IgD-negative memory B cell (primary cell): ENCODE measurements around the gene NRN1L. TPM values are rescaled to one million over a fixed set of nuclear protein-coding genes. Genes with fewer than 3 reads are reported as not detected.
"Not testable (repeated sequence)": the region's sequence is repeated elsewhere in the genome, so short reads cannot be mapped to it uniquely, and the experiment has no call there.

ENCODE experiments used
- H3K27ac Mint-ChIP-seq, 3 donors: one replicate each; pipeline ENCODE4 v1.8.0; 2020 to 2022; ENCODE audit warnings: mild to moderate bottlenecking in 3 of 3, mixed read lengths in 3 of 3, moderate library complexity in 1 of 3
- H3K27me3 Mint-ChIP-seq: one replicate; pipeline ENCODE4 v1.8.0; 2021; ENCODE audit warnings: mixed read lengths
- H3K36me3 Mint-ChIP-seq: one replicate; pipeline ENCODE4 v1.8.0; 2020; ENCODE audit warnings: mild to moderate bottlenecking, mixed read lengths
- H3K4me1 Mint-ChIP-seq, 3 donors: one replicate each; pipeline ENCODE4 v1.8.0; 2020 to 2022; ENCODE audit warnings: mixed read lengths in 3 of 3, mild to moderate bottlenecking in 1 of 3
- H3K4me3 Mint-ChIP-seq, 4 donors: one replicate each; pipeline ENCODE4 v1.8.0; 2020 to 2022; ENCODE audit warnings: mild to moderate bottlenecking in 4 of 4, mixed read lengths in 4 of 4, moderate library complexity in 3 of 4
- H3K9me3 Mint-ChIP-seq, 3 donors: one replicate each; pipeline ENCODE4 v1.8.0; 2020 to 2021; ENCODE audit warnings: mixed read lengths in 3 of 3, mild to moderate bottlenecking in 1 of 3
- polyA plus RNA-seq: library from polyadenylated mRNA; unstranded; fragments of 300-500 nt; fragmentation: Illumina TruSeq; gene quantifications from one replicate; pipeline ENCODE4 v1.2.3, GENCODE V29; 2021

NRN1L gene
- polyA plus RNA-seq, 1 donor from 2014 or later: 0.95 TPM

DNA sequence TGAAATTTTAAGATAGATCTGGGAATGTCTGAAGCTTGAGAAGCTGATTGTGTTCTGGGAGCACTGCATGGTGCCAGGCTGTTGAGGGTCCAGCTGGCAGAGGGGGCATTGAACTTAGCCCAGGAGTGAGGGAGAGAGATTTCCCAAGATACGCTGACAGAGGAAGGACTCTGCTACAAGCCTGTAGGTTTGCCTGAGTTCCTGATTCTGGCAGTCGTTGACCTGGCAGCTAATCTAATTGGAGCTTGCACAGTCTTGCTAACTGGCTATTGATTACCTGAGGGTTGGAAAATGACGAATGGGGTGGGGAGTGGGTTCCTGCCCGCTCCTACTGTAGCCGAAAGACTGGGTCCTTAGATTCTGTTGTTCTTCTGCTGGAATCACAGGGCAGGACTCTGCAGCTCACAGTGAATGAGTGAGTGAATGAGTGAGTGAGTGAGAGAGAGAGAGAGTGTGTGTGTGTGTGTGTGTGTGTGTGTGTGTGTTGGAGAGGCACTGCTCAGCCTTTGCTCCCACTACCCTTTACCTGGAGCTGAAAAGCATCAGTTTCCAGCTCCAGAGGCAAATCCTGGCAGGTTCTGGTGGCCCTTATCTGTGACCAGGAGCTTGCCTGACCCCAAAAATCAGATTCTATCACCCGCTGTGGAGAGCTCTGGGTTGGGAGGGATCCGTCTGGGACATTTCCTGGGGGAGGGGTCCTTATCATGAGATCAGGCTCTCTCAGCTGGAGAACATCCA, 30.2 kb downstream of the NRN1L start:
- H3K27ac Mint-ChIP-seq: no peak overlapping the region
- H3K4me1 Mint-ChIP-seq: peaks cover 2 to 3% (median 3%) of the 10 kb centered on the region in 3 donors
- peaks cover 1% of the 10 kb centered on the region for H3K36me3 Mint-ChIP-seq
- H3K4me3 Mint-ChIP-seq: no peak overlapping the region
- no peaks in the 10 kb centered on the region for H3K27me3 Mint-ChIP-seq
- H3K9me3 Mint-ChIP-seq: no peaks in the 10 kb centered on the region

- not testable (repeated sequence) for H3K4me1 Mint-ChIP-seq, H3K27ac Mint-ChIP-seq, H3K27me3 Mint-ChIP-seq, H3K4me3 Mint-ChIP-seq, H3K36me3 Mint-ChIP-seq, H3K9me3 Mint-ChIP-seq
Measured at GRCh38 chr16:67915496-67915769, 30.7 kb downstream of the NRN1L start.

- Mint-ChIP-seq H3K4me3 (no peak overlapping the region), H3K27me3 (no peaks in the 10 kb centered on the region), H3K36me3 (peaks cover 4% of the 10 kb centered on the region), H3K4me1 (peaks cover 2 to 3% (median 3%) of the 10 kb centered on the region in 3 donors), H3K27ac (no peak overlapping the region), H3K9me3 (no peaks in the 10 kb centered on the region)
Measured at GRCh38 chr16:67915831-67916723, 31.4 kb downstream of the NRN1L start.

GRCh38 chr16:67917140-67917851, 32.6 kb downstream of the NRN1L start:
- Mint-ChIP-seq H3K9me3 (no peaks in the 10 kb centered on the region), H3K4me3 (no peak overlapping the region), H3K4me1 (peaks cover 2 to 3% (median 2%) of the 10 kb centered on the region in 3 donors), H3K27ac (no peak overlapping the region), H3K36me3 (peaks cover 4% of the 10 kb centered on the region), H3K27me3 (no peaks in the 10 kb centered on the region)

DNA sequence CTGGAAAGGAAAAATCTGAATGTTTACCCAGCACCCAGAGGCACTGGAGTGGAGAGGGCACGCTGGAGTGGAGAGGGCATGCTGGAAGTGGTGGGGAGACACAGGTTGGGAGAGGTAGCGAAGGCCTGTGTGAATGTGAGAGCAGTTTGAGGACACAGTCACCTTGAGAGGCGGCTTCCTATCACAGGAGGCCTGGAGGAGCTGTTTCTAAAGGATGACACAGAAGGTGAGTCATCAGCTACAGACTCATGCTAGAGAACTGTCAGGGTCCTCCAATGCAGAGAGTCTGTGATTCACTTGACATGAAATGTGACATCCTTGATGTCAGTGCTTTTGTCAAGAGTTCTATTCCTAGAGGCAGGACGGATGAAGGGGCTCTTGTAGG, 33.2 kb downstream of the NRN1L start:
- no peaks in the 10 kb centered on the region for H3K27me3 Mint-ChIP-seq
- no peak overlapping the region for H3K27ac Mint-ChIP-seq
- no peaks in the 10 kb centered on the region for H3K9me3 Mint-ChIP-seq
- H3K36me3 Mint-ChIP-seq: peaks cover 4% of the 10 kb centered on the region
- no peak overlapping the region for H3K4me3 Mint-ChIP-seq
- H3K4me1 Mint-ChIP-seq: peaks cover 2 to 3% (median 2%) of the 10 kb centered on the region in 3 donors

DNA sequence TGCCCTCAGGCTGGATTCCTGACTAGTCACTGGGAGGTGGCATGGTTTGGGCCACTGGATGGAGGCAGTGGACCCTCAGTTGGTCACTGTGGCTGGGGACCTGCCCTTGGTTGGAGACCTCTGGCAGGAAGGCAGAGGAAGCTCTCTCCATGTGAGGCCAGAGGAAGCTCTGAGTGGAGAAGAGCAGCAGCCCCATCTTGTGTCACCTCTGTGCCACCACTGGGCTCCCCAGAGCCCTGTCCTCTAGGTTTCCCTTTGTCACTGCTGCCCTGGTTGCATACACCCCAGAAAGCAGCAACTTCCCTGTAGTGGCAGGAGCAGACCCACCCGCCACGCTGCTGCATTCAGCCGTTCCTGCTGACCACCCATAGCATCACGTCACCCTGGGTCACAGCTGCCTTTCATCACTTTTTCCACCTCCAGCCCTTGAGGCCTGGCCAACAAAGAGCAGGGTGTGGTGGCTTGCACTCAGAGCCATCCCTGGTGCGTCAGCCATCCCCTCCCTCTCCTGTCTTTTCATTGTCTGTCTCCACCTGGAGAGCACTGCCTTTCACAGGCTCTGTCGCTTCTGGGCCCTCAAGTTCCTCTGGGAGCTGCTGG, 35.0 kb downstream of the NRN1L start:
- peaks cover 2% of the 10 kb centered on the region for H3K36me3 Mint-ChIP-seq
- H3K27me3 Mint-ChIP-seq: no peaks in the 10 kb centered on the region
- peaks cover 2 to 3% (median 2%) of the 10 kb centered on the region in 3 donors for H3K4me1 Mint-ChIP-seq
- H3K9me3 Mint-ChIP-seq: no peaks in the 10 kb centered on the region
- H3K4me3 Mint-ChIP-seq: no peak overlapping the region
- no peak overlapping the region for H3K27ac Mint-ChIP-seq

GRCh38 chr16:67922221-67922620, 37.5 kb downstream of the NRN1L start:
- peak overlapping the region in 1 of 3 donors; percentile 10 for H3K27ac Mint-ChIP-seq
- H3K4me1 Mint-ChIP-seq: peaks cover 5 to 14% (median 12%) of the 10 kb centered on the region in 3 donors
- no peaks in the 10 kb centered on the region for H3K9me3 Mint-ChIP-seq
- peak overlapping the region in 1 of 4 donors; percentile 27 for H3K4me3 Mint-ChIP-seq
- peaks cover 2% of the 10 kb centered on the region for H3K36me3 Mint-ChIP-seq
- no peaks in the 10 kb centered on the region for H3K27me3 Mint-ChIP-seq

DNA sequence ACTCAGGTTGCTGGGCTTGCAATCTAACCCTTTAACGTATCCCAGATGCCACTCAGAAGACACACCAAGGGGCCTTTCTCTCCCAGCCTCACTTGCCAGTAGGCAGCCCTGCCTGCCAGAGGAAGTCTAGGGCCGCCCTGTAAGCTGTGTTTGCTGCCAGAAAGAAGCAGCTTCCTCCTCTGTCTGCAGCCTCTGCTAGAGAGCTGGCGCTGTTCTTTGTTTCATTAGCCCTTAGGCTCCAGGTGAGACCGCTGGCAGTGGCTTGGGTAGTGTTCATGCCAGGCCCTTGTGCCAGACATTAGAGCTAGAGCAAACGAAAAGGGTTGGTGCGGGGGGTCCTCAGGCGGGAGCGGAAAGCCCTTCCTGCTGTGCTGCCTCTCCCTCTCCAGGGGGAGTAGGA, 38.1 kb downstream of the NRN1L start:
- Mint-ChIP-seq H3K27me3 (no peaks in the 10 kb centered on the region), H3K27ac (no peak overlapping the region), H3K4me1 (peaks cover 5 to 13% (median 12%) of the 10 kb centered on the region in 3 donors), H3K9me3 (no peaks in the 10 kb centered on the region), H3K4me3 (no peak overlapping the region), H3K36me3 (peaks cover 2% of the 10 kb centered on the region)

GRCh38 chr16:67923414-67924116, 38.9 kb downstream of the NRN1L start:
- H3K4me3 Mint-ChIP-seq: no peak overlapping the region
- no peaks in the 10 kb centered on the region for H3K9me3 Mint-ChIP-seq
- peaks cover 2% of the 10 kb centered on the region for H3K36me3 Mint-ChIP-seq
- no peaks in the 10 kb centered on the region for H3K27me3 Mint-ChIP-seq
- H3K27ac Mint-ChIP-seq: no peak overlapping the region
- H3K4me1 Mint-ChIP-seq: peaks cover 5 to 14% (median 13%) of the 10 kb centered on the region in 3 donors

- H3K9me3 Mint-ChIP-seq: no peaks in the 10 kb centered on the region
- no peaks in the 10 kb centered on the region for H3K27me3 Mint-ChIP-seq
- H3K4me1 Mint-ChIP-seq: peaks cover 5 to 15% (median 14%) of the 10 kb centered on the region in 3 donors
- H3K36me3 Mint-ChIP-seq: peaks cover 2% of the 10 kb centered on the region
- no peak overlapping the region for H3K27ac Mint-ChIP-seq
- H3K4me3 Mint-ChIP-seq: no peak overlapping the region
Measured at GRCh38 chr16:67924140-67924906, 39.6 kb downstream of the NRN1L start.

DNA sequence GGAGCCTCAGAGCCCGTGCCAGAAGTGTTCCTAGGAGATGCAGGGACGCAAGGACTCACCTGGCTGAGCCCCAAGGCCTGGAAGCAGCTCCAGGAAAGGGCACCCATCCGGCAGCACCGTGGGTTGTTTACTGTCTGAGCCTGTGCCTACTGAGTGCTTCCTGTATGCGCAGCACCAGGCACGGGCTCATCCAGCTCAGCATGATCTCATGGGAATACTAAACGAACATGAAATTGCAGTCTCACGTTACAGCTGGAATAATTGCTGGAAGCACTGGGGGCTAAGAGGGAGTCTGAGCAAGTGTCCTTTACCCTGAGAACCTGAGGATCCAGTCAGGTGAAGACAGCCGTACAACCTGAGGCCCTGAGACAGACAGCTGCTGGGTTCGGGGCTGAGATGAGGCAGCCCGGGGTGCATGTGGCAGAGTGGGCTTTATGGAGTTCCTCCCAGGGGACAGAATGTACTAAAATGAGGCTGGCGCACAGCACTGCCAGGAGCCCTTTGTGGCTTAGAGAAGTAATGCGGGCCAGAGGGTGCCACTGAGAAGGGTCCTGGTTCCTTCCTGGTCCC, 41.6 kb downstream of the NRN1L start:
- Mint-ChIP-seq H3K27me3 (no peaks in the 10 kb centered on the region), H3K4me3 (peak overlapping the region in 2 of 4 donors; percentile 52 to 65), H3K36me3 (peaks cover 1% of the 10 kb centered on the region), H3K4me1 (peaks cover 5 to 15% (median 14%) of the 10 kb centered on the region in 3 donors), H3K9me3 (no peaks in the 10 kb centered on the region), H3K27ac (peak overlapping the region in 2 of 3 donors; percentile 17 to 43)

DNA sequence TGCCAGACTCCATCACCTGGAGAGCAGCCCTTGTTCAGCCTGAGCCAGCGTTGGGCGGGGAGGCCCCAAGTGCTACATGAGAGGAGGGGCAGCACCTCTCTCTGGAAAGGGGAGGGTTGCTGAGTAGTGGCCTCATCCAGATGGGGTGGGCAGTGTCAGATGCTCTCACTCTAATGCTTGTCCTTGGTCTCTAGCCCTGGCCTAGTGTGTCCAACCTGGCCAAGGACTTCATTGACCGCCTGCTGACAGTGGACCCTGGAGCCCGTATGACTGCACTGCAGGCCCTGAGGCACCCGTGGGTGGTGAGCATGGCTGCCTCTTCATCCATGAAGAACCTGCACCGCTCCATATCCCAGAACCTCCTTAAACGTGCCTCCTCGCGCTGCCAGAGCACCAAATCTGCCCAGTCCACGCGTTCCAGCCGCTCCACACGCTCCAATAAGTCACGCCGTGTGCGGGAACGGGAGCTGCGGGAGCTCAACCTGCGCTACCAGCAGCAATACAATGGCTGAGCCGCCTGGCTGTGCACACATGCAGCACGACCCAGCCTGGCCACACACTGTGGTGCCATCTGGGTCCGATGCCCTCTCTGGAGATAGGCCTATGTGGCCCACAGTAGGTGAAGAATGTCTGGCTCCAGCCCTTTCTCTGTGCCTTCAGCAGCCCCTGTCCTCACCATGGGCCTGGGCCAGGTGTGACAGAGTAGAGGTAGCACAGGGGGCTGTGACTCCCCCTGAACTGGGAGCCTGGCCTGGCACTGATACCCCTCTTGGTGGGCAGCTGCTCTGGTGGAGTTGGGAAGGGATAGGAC, 42.7 kb downstream of the NRN1L start:
- Mint-ChIP-seq H3K27me3 (no peaks in the 10 kb centered on the region), H3K9me3 (no peaks in the 10 kb centered on the region), H3K27ac (no peak overlapping the region), H3K4me3 (no peak overlapping the region), H3K36me3 (peaks cover 1% of the 10 kb centered on the region), H3K4me1 (peaks cover 5 to 15% (median 14%) of the 10 kb centered on the region in 3 donors)

- peaks cover 1% of the 10 kb centered on the region for H3K36me3 Mint-ChIP-seq
- H3K27me3 Mint-ChIP-seq: no peaks in the 10 kb centered on the region
- no peaks in the 10 kb centered on the region for H3K9me3 Mint-ChIP-seq
- no peak overlapping the region for H3K4me3 Mint-ChIP-seq
- H3K27ac Mint-ChIP-seq: peak overlapping the region in 2 of 3 donors; percentile 36 to 62
- H3K4me1 Mint-ChIP-seq: peaks cover 5 to 15% (median 14%) of the 10 kb centered on the region in 3 donors
Measured at GRCh38 chr16:67928147-67928546, 43.5 kb downstream of the NRN1L start.
